Thyroid gland (tissue), 4 donors: ENCODE results near the gene OR1I1.

Source experiments
- CTCF ChIP-seq, 6 experiments: fragments of 200-600 bp in 3 of 6; fragments of 450-650 bp in 3 of 6; sonication (generic) in 3 of 6; IDR thresholded peaks; one replicate each; pipeline ENCODE4 v1.5.1; 2016 to 2019; ENCODE audit warnings: antibody characterized with exemption in 6 of 6, mild to moderate bottlenecking in 2 of 6, inconsistent platforms in 1 of 6, moderate library complexity in 1 of 6
- POLR2A ChIP-seq, 2 donors: fragments of 450-650 bp; IDR thresholded peaks; one replicate each; pipeline ENCODE4 v1.6.1; 2017; ENCODE audit warnings: antibody characterized with exemption in 2 of 2, mild to moderate bottlenecking in 2 of 2, moderate library complexity in 1 of 2

- TF ChIP-seq CTCF (IDR thresholded peaks at IDR 0.05) = no peak
- TF ChIP-seq POLR2A (IDR thresholded peaks at IDR 0.05) = no peak
Observed at GRCh38 chr19:15074371-15074770, 7.6 kb upstream of the OR1I1 start.
